Adrenal gland (tissue), 5 donors: ENCODE results near the gene GRXCR1.

Source experiments
- POLR2A ChIP-seq, 2 donors: fragments of 450-650 bp; IDR thresholded peaks; one replicate each; pipeline ENCODE4 v1.6.1; 2017; ENCODE audit warnings: antibody characterized with exemption in 2 of 2, mild to moderate bottlenecking in 2 of 2, moderate library complexity in 1 of 2
- TF ChIP-seq, protein P1 (sequence below), 6 experiments: fragments of 450-650 bp in 4 of 6; fragments of 200-600 bp in 2 of 6; sonication (generic) in 1 of 6; IDR thresholded peaks; 1 replicate in 5 of 6; 2 replicates in 1 of 6; pipeline versions ENCODE4 v1.5.1 to v1.8.0; 2016 to 2021; ENCODE audit warnings: antibody characterized with exemption in 6 of 6, mild to moderate bottlenecking in 2 of 6, moderate library complexity in 1 of 6
- donor health status: DM: no; HTN: no; CAD: no.

DNA sequence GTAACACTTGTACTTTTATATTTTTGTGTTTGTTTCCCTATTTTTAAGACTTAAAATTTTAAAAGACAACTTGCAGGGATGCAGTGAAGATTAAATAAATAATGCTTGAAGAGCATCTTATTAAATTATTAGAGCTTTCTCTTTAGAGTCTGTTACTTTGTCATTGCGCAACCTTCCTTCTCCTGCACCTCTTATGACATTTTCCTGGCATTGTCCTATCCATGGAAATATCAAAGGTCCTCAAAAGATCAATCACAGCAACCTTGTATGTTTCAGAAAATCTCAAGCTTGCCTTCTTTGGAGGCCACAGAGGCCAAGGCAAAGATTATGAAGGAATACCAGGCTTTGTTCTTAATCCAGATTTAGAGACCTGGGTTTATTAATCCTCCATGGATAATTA lies 116.3 kb downstream of the GRXCR1 start:
- TF ChIP-seq, protein P1, sequence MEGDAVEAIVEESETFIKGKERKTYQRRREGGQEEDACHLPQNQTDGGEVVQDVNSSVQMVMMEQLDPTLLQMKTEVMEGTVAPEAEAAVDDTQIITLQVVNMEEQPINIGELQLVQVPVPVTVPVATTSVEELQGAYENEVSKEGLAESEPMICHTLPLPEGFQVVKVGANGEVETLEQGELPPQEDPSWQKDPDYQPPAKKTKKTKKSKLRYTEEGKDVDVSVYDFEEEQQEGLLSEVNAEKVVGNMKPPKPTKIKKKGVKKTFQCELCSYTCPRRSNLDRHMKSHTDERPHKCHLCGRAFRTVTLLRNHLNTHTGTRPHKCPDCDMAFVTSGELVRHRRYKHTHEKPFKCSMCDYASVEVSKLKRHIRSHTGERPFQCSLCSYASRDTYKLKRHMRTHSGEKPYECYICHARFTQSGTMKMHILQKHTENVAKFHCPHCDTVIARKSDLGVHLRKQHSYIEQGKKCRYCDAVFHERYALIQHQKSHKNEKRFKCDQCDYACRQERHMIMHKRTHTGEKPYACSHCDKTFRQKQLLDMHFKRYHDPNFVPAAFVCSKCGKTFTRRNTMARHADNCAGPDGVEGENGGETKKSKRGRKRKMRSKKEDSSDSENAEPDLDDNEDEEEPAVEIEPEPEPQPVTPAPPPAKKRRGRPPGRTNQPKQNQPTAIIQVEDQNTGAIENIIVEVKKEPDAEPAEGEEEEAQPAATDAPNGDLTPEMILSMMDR (IDR thresholded peaks at IDR 0.05): no peak
- no peak for TF ChIP-seq POLR2A (IDR thresholded peaks at IDR 0.05)
